HTERT RPE-1 (cell line): ENCODE results near the gene ANKRD10.
"Not testable (repeated sequence)": the region's sequence is repeated elsewhere in the genome, so short reads cannot be mapped to it uniquely, and the experiment has no call there.

ENCODE experiments used
- in situ Hi-C: fragments of 300-500 bp; cut with MboI; formaldehyde crosslinking; loops from 4 replicates; pipeline ENCODE4 v1.14.3; 2020; ENCODE audit warnings: low sequenced_read_pairs

Gene ANKRD10

DNA sequence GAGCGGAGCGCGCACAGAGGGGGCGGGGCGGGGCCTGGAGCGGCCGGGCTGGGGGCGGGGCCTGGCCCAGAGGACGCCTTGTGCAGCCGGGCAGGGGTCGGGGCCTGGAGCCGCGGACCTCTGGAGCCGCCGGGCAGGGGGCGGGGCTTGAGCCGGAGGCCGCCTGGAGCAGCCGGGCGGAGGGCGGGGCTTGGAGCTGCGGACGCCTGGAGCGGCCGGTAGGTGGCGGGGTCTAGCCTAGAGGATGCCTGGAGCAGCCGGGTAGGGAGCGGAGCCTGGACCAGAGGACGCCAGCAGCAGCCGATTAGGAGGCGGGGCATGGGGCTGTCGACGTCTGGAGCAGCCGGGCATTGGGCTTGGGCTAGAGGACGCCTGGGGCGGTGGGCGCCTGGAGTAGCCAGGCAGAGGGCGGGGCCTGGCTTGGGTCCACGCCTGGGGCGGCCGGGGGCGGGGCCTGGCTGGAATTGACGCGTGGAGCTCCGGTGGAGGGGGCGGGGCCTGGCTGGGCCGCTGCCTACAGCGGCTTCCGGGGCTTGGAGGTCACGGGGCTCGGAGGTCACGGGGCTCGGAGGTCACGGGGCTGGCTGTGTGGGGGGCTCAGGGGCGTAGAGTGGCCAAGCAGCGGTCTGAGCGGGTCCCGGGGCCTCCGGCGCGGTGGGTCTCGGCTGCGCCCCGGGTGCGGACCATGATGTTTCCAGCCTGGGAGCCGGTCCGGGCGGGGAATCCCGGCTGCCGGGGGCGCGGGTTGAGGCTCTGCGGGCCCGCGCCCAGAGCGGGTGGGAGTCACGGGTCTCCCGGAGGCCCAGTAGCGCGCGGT lies at the start of gene ANKRD10:
TSS of gene ANKRD10 (minus strand) at position 13 of the 817 bp plus-strand sequence. CDS start 135 bp downstream, outside the sequence.
- in situ Hi-C loops = no loop called here

DNA sequence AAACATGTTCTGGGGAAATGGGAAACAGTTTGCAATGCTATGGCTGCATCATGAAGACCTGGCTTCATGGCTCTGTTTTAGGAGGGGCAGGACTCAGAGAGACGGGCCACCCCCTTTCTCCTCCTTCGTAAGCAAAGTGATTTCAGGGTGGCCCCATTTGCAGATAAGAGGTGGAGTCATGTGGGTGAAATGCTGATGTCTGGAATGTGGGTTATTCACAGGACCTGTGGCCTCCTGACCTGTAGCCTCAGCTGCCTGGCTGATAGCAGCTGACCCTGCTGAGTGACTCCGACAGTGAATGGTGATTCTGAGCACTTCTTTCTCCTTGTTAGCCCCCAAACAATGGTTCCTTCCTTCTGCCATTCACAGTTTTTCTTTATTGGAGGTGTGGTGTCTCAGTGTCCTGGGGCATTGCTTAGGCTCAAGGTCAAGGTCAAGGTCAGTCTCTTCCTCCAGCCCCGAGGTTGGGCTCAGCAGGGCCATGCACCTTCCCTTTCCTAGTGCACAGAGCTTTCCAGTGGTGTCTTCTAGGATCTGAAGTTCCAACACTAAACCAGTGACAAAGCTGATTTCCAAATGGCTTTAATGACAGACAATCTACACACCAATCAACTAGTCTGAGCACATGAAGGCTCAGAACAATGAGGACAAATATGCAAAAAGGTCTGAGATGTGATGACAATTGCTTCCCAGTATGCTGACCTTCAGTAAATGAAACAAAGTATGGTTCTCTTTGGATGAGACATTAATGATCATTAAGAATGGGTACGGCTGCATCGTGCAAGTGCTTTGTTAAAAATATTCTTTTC lies 49.6 kb upstream of the ANKRD10 start:
- in situ Hi-C loops = no loop called here

- in situ Hi-C loops = no loop called here
Observed at GRCh38 chr13:110963554-110963970, 48.7 kb upstream of the ANKRD10 start.

DNA sequence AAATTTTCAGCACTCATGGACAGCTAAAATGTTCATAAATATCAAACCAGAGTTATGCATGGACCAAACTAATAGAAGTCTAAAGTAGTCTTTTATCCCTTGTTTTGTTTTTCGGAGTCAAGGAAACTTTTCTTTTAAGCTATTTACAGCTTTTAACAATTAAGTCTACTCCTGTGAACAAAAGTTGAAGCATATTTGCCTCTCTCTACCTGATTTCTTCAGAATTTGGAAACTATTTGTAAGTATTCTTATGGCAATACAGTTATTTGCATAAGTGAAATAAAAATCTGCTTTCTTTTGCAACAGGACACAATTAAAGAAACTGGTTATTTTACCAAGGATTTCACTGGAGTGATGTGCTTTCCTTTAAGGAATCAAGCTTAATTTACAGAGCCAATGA lies 47.1 kb upstream of the ANKRD10 start:
- in situ Hi-C loops = no loop called here

DNA sequence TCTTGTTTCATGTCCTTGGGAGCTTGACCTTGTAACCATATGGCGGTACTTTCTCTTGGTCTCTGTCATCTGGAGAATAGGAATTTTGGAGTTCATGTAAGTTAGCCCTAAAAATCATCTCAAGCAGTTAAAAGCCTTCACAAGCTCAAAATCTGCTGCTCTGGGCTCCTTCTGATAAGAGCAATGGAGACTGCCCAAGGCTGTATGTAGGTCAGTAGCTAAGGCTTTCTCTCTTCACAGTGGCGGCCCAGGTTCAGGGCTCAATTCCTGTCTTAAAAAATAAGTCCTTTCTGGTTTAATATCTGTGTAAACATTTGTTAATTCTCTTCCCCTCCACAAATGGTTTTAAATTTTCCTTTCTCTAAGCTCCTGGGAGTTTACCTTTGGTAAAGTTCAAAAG lies 45.3 kb upstream of the ANKRD10 start:
- in situ Hi-C loops = no loop called here

DNA sequence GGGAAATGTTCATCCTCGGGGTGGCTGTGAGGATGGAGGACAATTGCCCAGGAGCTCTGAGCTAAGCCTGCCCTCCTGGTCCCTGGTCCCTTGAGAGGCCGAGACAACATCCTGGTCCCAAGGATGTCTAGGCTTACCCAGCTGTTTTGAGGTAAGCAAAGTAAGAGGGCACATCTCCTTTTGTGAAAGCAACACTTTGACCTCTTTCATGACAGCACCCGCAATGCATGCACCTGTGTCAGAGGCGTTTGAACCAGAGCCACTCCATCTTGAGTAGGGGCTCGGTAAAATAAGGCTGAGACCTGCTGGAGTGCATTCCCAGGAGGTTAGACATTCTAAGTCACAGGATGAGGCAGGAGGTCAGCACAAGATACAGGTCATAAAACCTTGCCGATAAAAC lies 43.1 kb upstream of the ANKRD10 start:
- in situ Hi-C loops = no loop called here

DNA sequence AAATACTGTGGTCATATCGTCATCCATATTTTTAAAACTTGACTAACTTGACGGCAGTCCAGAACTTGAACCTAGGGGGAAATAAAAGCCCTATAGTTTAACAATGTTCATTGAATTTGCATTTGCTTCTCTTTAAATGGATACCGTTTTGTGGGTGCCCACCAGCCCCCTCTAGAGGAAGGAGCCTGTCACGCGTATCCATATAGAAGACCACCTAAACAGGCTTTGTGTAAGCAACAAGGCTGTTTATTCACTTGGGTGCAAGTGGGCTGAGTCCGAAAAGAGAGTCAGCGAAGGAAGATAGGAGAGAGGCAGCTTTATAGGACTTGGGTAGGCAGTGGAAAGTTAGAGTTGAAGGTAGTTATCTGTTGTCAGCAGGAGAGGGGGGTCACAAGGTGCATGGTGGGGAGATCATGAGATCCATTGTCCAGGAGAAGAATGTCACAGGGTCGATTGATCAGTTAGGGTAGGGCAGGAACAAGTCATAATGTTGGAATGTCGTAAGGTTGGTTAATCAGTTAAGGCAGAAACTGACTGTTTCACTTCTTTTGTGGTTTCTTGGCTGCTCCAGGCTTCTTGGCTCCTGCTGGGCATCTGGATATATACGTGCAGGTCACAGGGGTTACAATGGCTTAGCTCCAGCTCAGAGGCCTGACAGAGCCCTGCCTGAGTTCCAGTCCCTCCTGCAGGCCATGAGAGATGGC lies 42.5 kb upstream of the ANKRD10 start:
- in situ Hi-C loops = no loop called here

- in situ Hi-C loops = not testable (repeated sequence)
Observed at GRCh38 chr13:110956216-110956615, 41.3 kb upstream of the ANKRD10 start.

GRCh38 chr13:110955608-110956007 lies 40.7 kb upstream of the ANKRD10 start:
- in situ Hi-C loops = not testable (repeated sequence)

DNA sequence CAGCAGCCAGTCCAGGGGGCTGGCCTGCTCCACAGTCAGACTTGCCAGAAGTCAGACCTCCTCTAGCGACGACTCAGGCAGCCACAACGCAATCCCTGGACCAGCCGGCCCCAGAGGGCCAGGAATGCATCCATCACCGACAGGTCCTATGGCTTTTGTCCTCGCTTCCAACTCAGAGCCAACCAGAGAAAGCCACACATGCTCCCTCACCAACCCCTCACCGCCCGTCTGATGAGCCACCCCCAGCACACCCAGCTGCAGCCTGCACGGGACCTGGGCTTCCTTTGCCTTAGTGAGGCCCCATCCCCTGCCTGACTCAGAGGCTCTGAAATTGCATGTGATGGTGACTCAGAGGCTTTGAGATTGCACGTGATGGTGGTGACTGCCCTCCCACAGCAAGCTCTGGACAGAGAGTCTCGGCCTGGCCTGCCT lies 40.2 kb upstream of the ANKRD10 start:
- in situ Hi-C loops = not testable (repeated sequence)

GRCh38 chr13:110954533-110954920 lies 39.7 kb upstream of the ANKRD10 start:
- in situ Hi-C loops = not testable (repeated sequence)

DNA sequence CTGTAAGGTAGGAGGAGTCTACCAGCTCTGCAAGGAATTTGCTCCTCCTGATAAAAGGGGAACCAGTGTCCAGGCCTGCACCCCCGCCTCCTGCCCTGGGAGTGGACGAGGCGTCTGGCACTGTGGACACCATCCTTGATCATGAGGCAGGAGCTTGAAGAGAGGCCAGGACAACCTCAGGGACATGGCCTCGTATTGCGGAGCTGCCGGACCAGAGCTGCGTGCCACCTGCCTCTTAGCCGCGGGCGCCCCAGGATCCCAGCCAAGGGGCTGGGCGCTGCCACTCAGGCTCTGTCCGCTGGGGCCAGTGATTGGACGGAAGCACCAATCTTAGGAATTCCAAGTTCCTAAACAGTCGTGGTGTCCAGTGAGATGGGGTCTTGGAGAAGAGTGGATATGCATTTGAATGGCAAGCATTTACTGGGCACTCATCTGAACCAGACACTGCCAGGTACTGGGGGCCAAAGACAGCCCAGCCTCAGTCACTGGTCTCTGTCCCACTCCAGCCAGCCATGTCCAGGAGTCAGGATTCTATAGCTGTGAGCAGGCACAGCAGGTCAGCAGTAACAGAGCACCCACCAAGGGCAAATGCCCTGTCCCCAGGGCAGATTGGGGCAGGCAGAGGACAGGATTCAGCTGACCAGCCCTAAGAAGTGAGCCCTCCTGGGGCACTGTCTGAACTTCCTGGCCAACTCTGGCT lies 39.1 kb upstream of the ANKRD10 start:
- in situ Hi-C loops = no loop called here

GRCh38 chr13:110953416-110953815 lies 38.5 kb upstream of the ANKRD10 start:
- in situ Hi-C loops = no loop called here

GRCh38 chr13:110952135-110952534 lies 37.3 kb upstream of the ANKRD10 start:
- in situ Hi-C loops = not testable (repeated sequence)

DNA sequence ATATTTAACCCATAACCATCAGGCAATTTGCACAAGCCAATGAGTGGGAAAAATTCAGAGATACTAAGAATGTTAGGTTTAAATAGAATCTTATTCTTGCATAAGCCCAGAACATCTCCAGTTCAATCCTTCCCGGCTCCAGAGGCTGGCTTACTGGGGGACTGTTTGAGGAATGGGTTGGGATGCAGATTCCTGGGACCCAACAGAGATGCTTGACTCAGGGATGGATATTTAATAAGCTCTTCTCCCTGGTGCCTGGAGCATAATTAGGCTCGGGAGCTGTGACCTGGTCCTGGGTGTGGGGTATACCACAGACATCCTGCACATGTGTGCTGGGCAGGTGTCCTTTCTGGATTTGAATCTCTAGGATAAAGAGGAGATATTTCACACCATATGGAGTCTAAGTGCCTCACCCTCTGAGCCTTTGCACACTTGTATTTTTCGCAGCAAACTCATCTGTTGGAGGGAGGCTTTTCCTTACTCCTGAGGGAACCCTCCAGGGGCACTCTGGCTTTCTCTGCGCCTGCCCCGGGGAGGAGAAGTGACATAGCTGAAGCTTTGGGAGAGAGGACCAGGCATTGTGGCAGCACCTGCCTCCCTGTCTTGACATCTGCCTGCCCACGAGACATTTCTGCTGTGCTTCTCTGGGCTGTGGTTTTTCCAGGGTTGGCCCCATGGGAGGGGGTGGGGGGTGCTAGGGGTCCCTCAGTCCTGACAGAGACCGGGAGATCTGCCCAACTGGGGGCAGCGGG lies 36.1 kb upstream of the ANKRD10 start:
- in situ Hi-C loops = no loop called here

DNA sequence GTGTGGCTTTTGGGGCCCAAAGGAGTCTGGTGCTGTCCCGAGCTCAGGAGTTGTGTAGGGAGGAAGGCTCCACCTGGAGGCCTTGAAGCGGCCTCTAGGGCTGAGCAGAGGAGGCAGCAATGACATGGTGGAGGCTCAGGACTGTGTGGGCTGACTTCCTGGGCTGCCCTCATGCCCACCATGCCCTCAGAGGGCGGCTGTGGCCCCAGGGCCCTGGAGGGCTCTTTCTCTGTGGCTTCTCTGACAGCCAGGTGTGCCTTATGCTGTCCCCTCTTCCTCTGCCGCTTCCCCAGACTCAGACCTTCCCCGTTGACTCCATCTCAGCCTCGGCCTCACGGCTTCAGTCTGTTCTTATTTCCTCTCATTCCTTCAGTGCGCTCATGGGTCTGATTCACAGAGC lies 35.5 kb upstream of the ANKRD10 start:
- in situ Hi-C loops = no loop called here

- in situ Hi-C loops = no loop called here
Observed at GRCh38 chr13:110949628-110950027, 34.8 kb upstream of the ANKRD10 start.

GRCh38 chr13:110949116-110949515 lies 34.2 kb upstream of the ANKRD10 start:
- in situ Hi-C loops = no loop called here

DNA sequence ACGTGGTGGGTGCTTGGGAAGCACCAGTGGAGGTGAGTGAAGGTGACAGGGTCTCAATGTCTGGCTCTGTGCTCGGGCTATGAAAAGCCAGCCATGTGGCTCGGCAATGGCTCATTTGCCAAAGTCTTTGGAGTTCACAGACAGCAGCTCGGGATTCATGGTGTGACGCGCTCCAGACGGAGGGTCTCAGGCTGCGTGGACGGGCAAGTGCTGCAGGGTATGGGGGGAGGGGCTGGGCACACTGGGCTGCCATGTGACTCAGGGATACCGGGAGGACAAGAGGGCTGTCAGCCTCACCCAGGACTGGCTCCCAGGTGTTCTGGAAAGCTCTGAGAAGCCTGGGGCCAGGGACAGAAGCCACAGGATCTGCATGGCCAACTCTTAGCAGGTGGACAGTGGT lies 32.5 kb upstream of the ANKRD10 start:
- in situ Hi-C loops = not testable (repeated sequence)

GRCh38 chr13:110945928-110946570 lies 31.2 kb upstream of the ANKRD10 start:
- in situ Hi-C loops = no loop called here
